Measurements from ENCODE around the gene MAPK4. TPM values are rescaled to one million over a fixed set of nuclear protein-coding genes. Genes with fewer than 3 reads are reported as not detected.
"Not testable (repeated sequence)": the region's sequence is repeated elsewhere in the genome, so short reads cannot be mapped to it uniquely, and the experiment has no call there.

The MAPK4 gene
- polyA plus RNA-seq, 1 experiment = not detected

- no peak overlapping the region for H3K27ac ChIP-seq (ENCODE audit: low read depth, low read length)
- POLR2A ChIA-PET = no interaction called here
Measured at GRCh38 chr18:50558948-50559751, 737 bp upstream of the MAPK4 start.

GRCh38 chr18:50560681-50561629 lies 1.1 kb downstream of the MAPK4 start:
- peaks cover 4% of the 10 kb centered on the region; the same call in 1 of the 2 replicates for H3K9me3 ChIP-seq (ENCODE audit: control insufficient read depth, insufficient read depth, low read length)
- no peak for DNase-seq (ENCODE audit: low read depth, low spot score)
- POLR2A ChIA-PET = no interaction called here
- CTCF ChIA-PET = no interaction called here
- no peak overlapping the region for H3K27ac ChIP-seq (ENCODE audit: low read depth, low read length)
- no peak overlapping the region for H3K4me3 ChIP-seq (ENCODE audit: low read depth, low read length)
- peaks cover 40% of the 10 kb centered on the region for H3K27me3 ChIP-seq (ENCODE audit: control insufficient read depth, insufficient read depth, low read length)
- no peak for TF ChIP-seq CTCF (IDR thresholded peaks at IDR 0.05; ENCODE audit: low read depth, low read length)

More at GRCh38 chr18:50558948-50559751, 737 bp upstream of the MAPK4 start:
- H3K4me3 ChIP-seq (ENCODE audit: low read depth, low read length) = no peak overlapping the region
- no peak for TF ChIP-seq CTCF (IDR thresholded peaks at IDR 0.05; ENCODE audit: low read depth, low read length)
- CTCF ChIA-PET = no interaction called here
- H3K9me3 ChIP-seq (ENCODE audit: control insufficient read depth, insufficient read depth, low read length) = peaks cover 4% of the 10 kb centered on the region; the same call in 1 of the 2 replicates
- peaks cover 40% of the 10 kb centered on the region for H3K27me3 ChIP-seq (ENCODE audit: control insufficient read depth, insufficient read depth, low read length)
- DNase-seq (ENCODE audit: low read depth, low spot score) = no peak

GRCh38 chr18:50562258-50562657 lies 2.4 kb downstream of the MAPK4 start:
- POLR2A ChIA-PET, CTCF ChIA-PET: not testable (repeated sequence)

GRCh38 chr18:50562686-50563085 lies 2.8 kb downstream of the MAPK4 start:
- CTCF ChIA-PET = no interaction called here

More at GRCh38 chr18:50562258-50562657, 2.4 kb downstream of the MAPK4 start:
- not testable (repeated sequence) for DNase-seq (ENCODE audit: low read depth, low spot score); H3K9me3 ChIP-seq (ENCODE audit: control insufficient read depth, insufficient read depth, low read length); H3K4me3 ChIP-seq (ENCODE audit: low read depth, low read length); H3K27ac ChIP-seq (ENCODE audit: low read depth, low read length)
- peaks cover 43% of the 10 kb centered on the region for H3K27me3 ChIP-seq (ENCODE audit: control insufficient read depth, insufficient read depth, low read length)

More at GRCh38 chr18:50562686-50563085, 2.8 kb downstream of the MAPK4 start:
- Histone ChIP-seq H3K4me3 (ENCODE audit: low read depth, low read length) (no peak overlapping the region), H3K9me3 (ENCODE audit: control insufficient read depth, insufficient read depth, low read length) (peaks cover 4% of the 10 kb centered on the region; the same call in 1 of the 2 replicates), H3K27ac (ENCODE audit: low read depth, low read length) (no peak overlapping the region), H3K27me3 (ENCODE audit: control insufficient read depth, insufficient read depth, low read length) (peaks cover 42% of the 10 kb centered on the region)
- POLR2A ChIA-PET = no interaction called here
- DNase-seq (ENCODE audit: low read depth, low spot score) = no peak
- no peak for TF ChIP-seq CTCF (IDR thresholded peaks at IDR 0.05; ENCODE audit: low read depth, low read length)
